ENCODE measurements around the gene CDKN2C. TPM values are rescaled to one million over a fixed set of nuclear protein-coding genes. Genes with fewer than 3 reads are reported as not detected.
"Not testable (repeated sequence)": the region's sequence is repeated elsewhere in the genome, so short reads cannot be mapped to it uniquely, and the experiment has no call there.

Gene CDKN2C
- total RNA-seq, 2 donors from 2014 or later: 10.3 to 12.6 TPM

- no peaks in the 10 kb centered on the region for H3K27me3 ChIP-seq (replicated peaks; ENCODE audit: insufficient read depth)
- no peak overlapping the region for H3K4me3 ChIP-seq
- H3K36me3 ChIP-seq: no peaks in the 10 kb centered on the region
- no peaks in the 10 kb centered on the region for H3K9me3 ChIP-seq
- H3K27ac ChIP-seq: no peak overlapping the region
- H3K4me1 ChIP-seq (ENCODE audit: control insufficient read depth in 1 of 2, low read depth in 2 of 2): peaks cover 0 to 7% of the 10 kb centered on the region in 2 donors
- no peak for DNase-seq (ENCODE audit: low spot score)
- no peak for ATAC-seq (ENCODE audit: insufficient number of reproducible peaks, low FRiP score, low read depth)
- no peak for TF ChIP-seq CTCF (IDR thresholded peaks at IDR 0.05)
Measured at GRCh38 chr1:50940291-50940690, 29.8 kb upstream of the CDKN2C start.

- Histone ChIP-seq H3K36me3 (no peaks in the 10 kb centered on the region), H3K27me3 (replicated peaks; ENCODE audit: insufficient read depth) (no peaks in the 10 kb centered on the region), H3K4me3 (no peak overlapping the region), H3K27ac (no peak overlapping the region), H3K4me1 (ENCODE audit: control insufficient read depth in 1 of 2, low read depth in 2 of 2) (no peaks in the 10 kb centered on the region), H3K9me3 (no peaks in the 10 kb centered on the region)
- DNase-seq (ENCODE audit: low spot score): no peak
- no peak for TF ChIP-seq CTCF (IDR thresholded peaks at IDR 0.05)
- no peak for ATAC-seq (ENCODE audit: insufficient number of reproducible peaks, low FRiP score, low read depth)
Measured at GRCh38 chr1:50942334-50942733, 27.7 kb upstream of the CDKN2C start.

DNA sequence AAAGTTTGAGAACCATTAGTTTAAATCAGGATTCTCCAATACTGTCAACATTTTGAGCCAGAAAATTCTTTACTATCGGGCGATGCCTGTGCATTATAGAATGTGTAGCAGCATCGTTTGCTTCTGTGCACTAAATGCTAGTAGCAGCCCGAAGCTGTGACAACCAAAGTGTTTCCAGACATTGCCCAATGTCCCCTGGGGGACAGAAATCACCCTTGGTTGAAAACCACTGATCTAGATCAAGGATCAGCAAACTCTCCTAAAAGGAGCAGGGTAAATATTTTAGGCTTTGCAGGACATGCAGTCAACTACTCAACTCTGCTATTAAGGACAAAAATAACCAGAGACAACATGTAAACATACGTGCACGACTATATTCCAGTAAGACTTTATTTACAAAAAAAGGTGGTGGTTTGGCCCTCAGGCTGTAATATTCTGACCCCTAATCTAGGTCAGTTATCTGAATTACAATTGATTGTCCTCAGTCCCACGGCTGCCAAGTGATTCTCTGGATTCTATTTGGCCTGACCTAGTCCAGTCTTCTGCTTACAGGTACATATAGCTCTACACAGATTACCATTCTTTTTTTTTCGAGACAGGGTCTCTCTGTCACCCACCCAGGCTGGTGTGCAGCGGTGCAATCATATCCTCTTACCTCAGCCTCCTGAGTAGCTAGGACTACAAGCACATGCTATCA is 20.6 kb upstream of the CDKN2C start:
- Histone ChIP-seq H3K4me1 (ENCODE audit: control insufficient read depth in 1 of 2, low read depth in 2 of 2) (no peaks in the 10 kb centered on the region), H3K27me3 (replicated peaks; ENCODE audit: insufficient read depth) (no peaks in the 10 kb centered on the region), H3K4me3 (no peak overlapping the region), H3K36me3 (no peaks in the 10 kb centered on the region), H3K27ac (no peak overlapping the region), H3K9me3 (no peaks in the 10 kb centered on the region)
- ATAC-seq (ENCODE audit: insufficient number of reproducible peaks, low FRiP score, low read depth): no peak
- TF ChIP-seq CTCF (IDR thresholded peaks at IDR 0.05): no peak
- DNase-seq (ENCODE audit: low spot score): no peak

DNA sequence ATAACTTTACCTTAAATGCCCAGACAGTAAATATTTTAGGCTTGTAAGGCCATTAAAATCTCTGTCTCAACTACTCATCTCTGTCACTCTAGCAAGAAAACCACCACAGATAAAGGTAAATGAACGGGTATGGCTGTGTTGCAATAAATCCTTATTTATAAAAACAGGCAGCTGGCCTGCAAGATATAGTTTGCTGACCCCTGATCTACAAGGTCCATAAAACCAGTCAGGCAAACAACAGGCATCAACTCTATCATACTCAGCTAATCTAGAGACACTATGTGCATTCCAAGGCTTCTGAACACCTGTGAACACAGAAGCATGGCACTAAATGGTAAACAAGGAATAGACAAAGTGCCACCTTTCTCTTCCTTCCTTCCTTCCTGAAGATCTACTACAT is 19.6 kb upstream of the CDKN2C start:
- no peaks in the 10 kb centered on the region for H3K9me3 ChIP-seq
- no peak for TF ChIP-seq CTCF (IDR thresholded peaks at IDR 0.05)
- DNase-seq (ENCODE audit: low spot score): no peak
- no peaks in the 10 kb centered on the region for H3K4me1 ChIP-seq (ENCODE audit: control insufficient read depth in 1 of 2, low read depth in 2 of 2)
- no peak overlapping the region for H3K4me3 ChIP-seq
- H3K27me3 ChIP-seq (replicated peaks; ENCODE audit: insufficient read depth): no peaks in the 10 kb centered on the region
- H3K27ac ChIP-seq: no peak overlapping the region
- H3K36me3 ChIP-seq: no peaks in the 10 kb centered on the region
- ATAC-seq (ENCODE audit: insufficient number of reproducible peaks, low FRiP score, low read depth): no peak

- not testable (repeated sequence) for H3K4me1 ChIP-seq (ENCODE audit: control insufficient read depth in 1 of 2, low read depth in 2 of 2); H3K27me3 ChIP-seq (replicated peaks; ENCODE audit: insufficient read depth); H3K36me3 ChIP-seq; ATAC-seq (ENCODE audit: insufficient number of reproducible peaks, low FRiP score, low read depth); H3K27ac ChIP-seq; H3K4me3 ChIP-seq; DNase-seq (ENCODE audit: low spot score); H3K9me3 ChIP-seq
Measured at GRCh38 chr1:50952566-50952965, 17.5 kb upstream of the CDKN2C start.

- H3K36me3 ChIP-seq: no peaks in the 10 kb centered on the region
- peaks cover 3 to 8% of the 10 kb centered on the region in 2 donors for H3K4me1 ChIP-seq (ENCODE audit: control insufficient read depth in 1 of 2, low read depth in 2 of 2)
- ATAC-seq (ENCODE audit: insufficient number of reproducible peaks, low FRiP score, low read depth) (no peak), DNase-seq (ENCODE audit: low spot score) (no peak)
- TF ChIP-seq CTCF (IDR thresholded peaks at IDR 0.05): no peak
- H3K4me3 ChIP-seq: no peak overlapping the region
- H3K27me3 ChIP-seq (replicated peaks; ENCODE audit: insufficient read depth): no peaks in the 10 kb centered on the region
- no peak overlapping the region for H3K27ac ChIP-seq
- no peaks in the 10 kb centered on the region for H3K9me3 ChIP-seq
Measured at GRCh38 chr1:50955116-50955515, 14.9 kb upstream of the CDKN2C start.

Measured in thoracic aorta (tissue), 2 donors.